NCI-H748 (cell line): ENCODE results near the gene LRRC10.
"Not testable (repeated sequence)": the region's sequence is repeated elsewhere in the genome, so short reads cannot be mapped to it uniquely, and the experiment has no call there.

ENCODE experiments used
- DNase-seq: peaks from one replicate; lab custom pipeline; 2025; ENCODE audit not compliant: unreplicated experiment; lab: John Stamatoyannopoulos, UW

LRRC10 gene

GRCh38 chr12:69620077-69620476, 9.4 kb upstream of the LRRC10 start:
- no peak for DNase-seq

- DNase-seq: no peak
These were observed 8.3 kb upstream of the LRRC10 start for GRCh38 chr12:69619050-69619449.

DNA sequence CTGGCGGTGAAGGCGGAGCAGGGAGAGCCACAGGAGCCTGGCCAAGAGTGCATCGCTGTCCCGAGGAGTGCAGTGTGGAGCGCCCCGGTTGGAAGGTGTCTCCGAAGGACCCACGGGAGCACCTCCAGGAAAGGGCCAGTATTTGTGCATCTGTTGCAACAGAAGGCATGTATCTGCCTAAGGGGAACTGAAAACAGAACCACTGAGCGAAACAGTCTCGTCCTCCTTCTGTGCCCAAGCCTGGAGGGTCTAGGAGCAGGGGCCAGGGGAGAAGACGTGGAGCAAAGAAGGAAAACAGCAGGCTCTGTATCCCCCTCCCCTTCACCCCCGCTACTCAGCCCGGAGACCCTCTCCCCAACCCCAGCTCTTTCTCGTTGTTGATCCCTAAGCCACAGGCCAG, 5.3 kb upstream of the LRRC10 start:
- DNase-seq: no peak

DNA sequence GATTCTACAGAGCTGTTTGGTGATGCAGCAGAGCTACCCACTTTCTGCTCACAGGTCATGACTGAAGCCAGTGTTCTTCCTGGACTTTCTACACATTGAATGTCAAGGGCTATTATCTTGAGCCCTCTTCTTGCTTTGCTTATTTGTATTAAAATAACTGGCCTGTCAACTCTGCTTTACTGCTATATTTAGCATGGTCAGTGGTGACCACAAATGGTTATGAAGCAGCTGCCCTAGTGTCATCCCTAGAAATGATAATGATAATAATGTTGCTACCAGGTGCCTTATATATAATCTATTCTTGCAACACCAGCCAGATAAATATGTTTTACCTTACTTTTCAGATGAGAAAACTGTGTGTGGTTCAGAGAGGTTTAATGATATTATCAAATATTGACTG, 2.6 kb upstream of the LRRC10 start:
- no peak for DNase-seq

GRCh38 chr12:69610126-69610525, 581 bp downstream of the LRRC10 start:
- DNase-seq: no peak

GRCh38 chr12:69608114-69608513, 2.6 kb downstream of the LRRC10 start:
- no peak for DNase-seq

DNA sequence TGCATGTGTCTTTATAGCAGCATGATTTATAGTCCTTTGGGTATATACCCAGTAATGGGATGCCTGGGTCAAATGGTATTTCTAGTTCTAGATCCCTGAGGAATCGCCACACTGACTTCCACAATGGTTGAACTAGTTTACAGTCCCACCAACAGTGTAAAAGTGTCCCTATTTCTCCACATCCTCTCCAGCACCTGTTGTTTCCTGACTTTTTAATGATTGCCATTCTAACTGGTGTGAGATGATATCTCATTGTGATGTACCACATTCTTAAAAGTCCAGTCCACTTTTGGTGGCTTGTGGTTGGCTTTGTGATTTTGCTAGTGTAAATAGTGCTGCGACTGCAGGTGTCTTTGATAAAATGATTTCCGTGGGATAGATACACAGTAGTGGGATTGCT, 6.4 kb downstream of the LRRC10 start:
- DNase-seq: not testable (repeated sequence)

GRCh38 chr12:69603556-69603955, 7.2 kb downstream of the LRRC10 start:
- DNase-seq: not testable (repeated sequence)

DNA sequence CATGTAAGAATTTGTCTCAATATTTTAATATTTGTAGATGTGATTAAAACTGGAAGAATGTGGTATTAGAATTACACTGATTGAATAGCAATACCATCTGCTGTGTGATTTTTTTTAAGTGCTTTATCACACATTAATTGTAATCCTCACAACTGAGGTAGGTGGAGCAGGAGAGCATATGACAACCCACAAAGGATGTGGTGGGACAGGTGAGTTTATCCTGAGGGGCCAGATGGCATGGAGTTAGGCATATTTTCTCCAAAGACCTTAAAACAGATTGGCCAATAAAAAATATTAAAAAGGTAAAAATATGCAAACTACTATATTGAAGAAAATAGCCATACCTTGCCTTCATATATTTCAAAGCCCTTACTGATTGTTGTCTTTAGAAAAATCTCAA, 7.8 kb downstream of the LRRC10 start:
- no peak for DNase-seq

DNA sequence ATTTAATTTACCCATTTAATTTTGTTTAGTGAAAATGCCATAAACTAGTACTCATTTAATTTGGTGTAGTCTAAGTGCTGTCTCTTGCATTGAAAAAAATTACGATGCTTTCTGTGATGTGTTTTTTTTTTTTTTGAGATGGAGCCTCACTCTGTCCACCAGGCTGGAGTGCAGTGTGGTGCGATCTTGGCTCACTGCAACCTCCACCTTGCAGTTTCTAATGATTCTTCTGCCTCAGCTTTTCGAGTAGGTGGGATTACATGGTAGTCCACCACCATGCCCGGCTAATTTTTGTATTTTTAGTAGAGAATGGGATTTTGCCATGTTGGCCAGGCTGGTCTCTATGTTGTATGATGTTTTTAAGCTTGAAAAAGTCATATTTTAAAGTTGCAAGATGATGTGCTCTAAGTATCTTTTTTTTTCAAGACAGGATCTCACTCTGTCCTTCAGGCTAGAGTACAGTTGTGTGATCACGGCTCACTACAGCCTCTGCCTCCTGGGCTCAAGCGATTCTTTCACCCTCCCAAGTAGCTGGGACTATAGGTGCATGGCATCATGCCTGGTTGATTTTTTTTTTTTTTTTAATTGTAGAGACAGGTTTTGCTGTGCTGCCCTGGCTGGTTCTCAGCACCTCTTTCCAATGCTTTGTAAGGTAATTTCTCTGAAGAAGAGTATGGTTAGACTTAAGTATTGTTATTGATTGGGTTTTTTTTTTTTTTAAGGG, 8.6 kb downstream of the LRRC10 start:
- DNase-seq: no peak

GRCh38 chr12:69600804-69601203, 9.9 kb downstream of the LRRC10 start:
- DNase-seq: no peak

DNA sequence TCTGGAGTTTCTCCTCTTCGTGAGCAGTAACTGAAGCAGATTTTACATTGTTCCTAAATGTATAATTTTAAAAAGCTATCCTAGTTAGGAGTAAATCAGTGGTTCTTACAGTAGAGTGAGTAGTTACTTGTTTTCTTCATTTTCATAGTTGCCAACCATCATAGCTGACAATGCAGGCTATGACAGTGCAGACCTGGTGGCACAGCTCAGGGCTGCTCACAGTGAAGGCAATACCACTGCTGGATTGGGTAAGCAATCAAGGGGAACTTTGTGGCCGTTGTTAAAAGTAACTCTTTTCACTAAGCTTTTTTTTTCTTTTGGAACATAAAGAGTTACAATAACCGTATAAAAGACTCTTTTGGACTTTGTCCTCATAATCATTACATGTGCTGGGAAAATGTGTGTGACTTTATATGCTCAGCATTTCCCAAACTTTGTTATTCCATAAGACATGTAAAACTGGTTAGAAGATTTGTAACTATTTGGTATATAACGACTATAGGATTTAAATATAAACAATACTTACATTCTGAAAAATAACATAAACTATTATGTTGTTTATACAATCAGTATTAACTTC, 12.4 kb downstream of the LRRC10 start:
- DNase-seq: no peak

DNA sequence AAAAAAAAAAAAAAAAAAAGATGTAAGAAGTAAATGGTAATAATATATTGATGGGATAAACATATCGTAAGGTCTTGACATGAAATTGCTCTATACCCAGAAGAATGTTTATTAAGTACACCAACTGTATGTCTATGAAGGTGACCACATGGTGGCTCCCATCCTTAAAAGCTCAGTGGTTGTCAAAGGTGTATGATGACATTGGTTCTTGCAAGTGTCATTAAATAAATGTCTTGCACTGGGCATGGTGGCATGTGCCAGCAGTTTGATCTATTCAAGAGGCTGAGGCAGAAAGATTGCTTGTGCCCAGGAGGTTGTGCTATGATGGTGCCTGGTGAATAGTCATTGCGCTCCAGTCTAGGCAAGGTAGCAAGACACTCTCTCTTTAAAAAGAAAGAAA, 15.0 kb downstream of the LRRC10 start:
- DNase-seq: no peak

GRCh38 chr12:69589082-69589481, 21.6 kb downstream of the LRRC10 start:
- DNase-seq: no peak

DNA sequence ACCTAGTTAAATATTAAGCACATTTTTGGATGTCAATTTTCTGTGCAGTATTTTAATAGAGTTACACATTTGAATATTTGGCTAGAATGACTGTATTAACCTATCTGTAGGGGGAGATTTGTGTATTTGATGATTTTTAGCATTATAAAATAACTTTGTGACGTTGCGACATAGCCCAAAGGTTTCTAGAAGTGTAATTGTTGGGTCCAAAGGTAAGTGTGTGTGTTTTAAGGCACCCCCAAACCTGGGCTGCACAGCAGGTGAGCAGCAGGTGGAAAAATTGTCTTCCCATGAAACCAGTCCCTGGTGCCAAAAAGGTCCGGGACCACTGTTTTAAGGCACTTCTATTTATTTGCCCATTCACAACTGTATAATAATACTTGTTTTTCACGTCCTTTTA, 22.2 kb downstream of the LRRC10 start:
- no peak for DNase-seq

DNA sequence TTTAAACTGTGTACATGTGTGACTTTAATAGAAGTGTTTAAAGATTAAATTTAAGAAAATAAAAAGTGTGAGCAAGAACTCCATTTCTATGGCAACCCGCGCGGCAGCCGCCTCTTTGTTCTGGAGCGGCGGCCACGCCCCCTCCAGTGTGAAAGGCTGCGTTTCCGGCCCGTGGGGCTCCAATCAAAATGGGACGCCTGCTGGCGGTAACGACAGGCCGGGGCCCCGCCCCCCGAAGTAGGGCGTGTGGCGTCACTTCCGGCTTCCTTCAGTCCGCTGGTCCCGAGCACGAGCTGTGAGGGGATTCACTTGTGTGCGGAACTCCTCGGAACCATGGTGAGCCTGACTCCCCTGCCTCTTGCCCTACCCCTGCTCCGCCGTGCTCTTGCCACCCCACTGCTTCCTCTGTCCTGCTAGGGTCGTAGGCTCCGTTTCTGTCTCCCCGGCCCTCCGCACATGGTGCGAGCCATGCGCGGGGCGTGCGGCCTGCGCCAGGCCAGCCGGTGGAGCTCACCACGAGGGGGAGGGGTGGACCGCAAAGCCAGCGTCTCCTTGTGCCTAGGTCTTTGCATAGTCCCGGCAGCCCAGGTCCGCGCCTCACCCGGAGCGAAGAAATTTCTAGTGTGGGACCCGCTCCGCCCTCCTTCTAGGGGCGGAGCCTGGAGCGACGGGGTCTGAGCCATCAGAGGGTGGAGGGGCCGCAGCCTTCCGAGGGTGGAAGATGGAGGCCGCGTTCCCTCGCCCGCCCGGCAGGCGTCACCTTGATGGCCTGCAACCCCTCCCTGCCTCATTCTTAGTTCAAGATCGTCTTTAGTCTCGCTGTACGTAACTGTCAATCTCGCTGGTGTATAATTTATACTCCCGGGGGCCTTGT, 25.3 kb downstream of the LRRC10 start, which contains the start of gene CCT2:
Gene CCT2 (plus strand): TSS at position 271 of the 874 bp plus-strand sequence. CDS start 63 bp downstream, at position 334.
- DNase-seq: peak; percentile 98

GRCh38 chr12:69583203-69583602, 27.5 kb downstream of the LRRC10 start:
- DNase-seq: no peak

DNA sequence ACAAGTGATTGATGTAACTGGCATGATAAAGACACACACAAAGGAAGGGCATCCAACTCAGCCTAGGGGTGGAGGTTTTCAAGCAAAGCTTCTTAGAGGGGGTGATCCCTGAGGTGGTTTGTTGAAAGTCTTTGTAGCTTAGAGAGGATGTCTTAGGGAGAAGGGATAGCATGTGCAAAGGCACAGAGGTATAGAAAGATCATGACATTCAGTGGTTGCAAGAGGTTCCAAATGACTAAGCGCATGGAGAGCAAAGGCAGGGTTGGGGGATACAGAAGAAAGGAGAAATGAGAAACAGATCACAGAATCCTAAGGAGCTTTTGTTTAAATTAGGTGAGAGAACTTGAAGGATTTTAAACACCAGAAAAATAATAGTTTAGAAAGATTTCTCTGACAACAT, 30.6 kb downstream of the LRRC10 start:
- no peak for DNase-seq

DNA sequence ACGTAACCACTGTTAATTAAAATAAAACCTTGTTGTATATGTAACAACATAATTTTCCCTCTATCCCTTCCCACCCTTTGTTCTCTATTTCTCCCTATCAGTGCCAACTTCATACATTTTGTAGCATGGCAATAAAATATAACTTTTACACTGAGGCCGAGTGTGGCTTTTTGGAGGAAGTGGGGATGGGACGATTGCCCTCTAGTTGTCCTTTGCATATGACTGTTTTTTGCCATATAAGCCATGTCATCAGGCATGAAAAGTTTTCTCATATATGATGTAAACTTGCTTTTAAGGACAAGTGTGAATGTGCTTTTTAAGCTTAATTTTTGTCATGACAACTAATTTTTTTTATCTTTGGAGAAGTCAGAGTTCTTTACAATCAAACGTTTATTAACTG, 31.7 kb downstream of the LRRC10 start:
- no peak for DNase-seq

DNA sequence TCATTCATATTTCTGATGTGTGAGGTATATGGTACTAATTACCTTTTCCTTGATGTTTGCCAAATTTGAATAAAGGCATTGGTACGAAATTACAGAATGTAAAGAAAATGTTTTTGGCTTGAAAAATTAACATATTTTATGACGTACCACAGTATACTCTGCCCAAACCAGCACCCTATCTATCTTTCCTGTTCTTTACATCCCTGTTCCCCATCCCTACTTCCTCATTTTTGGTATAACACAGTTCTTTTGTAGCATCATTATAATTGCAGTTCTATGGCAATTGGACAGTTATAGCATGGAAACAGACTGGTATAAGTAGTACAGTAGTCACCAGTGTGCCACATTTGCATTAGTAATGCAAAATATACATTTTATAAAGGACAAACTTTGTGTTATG, 32.4 kb downstream of the LRRC10 start:
- DNase-seq: no peak

DNA sequence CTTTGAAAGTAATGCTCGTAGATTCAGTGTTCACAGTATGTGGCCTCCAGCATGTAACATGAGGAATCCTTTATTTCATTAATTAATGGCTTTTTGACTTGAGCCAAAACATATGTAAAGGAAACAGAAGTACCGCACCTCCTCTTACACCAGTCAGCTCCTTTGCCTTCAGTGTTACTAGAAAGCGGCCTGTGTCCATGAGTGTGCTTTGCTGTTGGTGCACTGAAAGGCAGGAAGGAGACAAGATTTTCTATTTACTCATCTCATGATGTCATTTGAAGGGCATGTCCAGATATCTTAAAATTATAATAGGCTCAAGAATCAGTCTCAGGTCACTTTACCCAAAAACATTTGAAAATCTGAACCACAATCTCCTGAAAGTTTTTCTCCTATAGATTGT, 35.4 kb downstream of the LRRC10 start:
- DNase-seq: no peak
